ENCODE data around the gene ZNF76. TPM values are rescaled to one million over a fixed set of nuclear protein-coding genes. Genes with fewer than 3 reads are reported as not detected.

Gene ZNF76
- total RNA-seq, 1 donor from 2014 or later = 31.3 TPM

DNA sequence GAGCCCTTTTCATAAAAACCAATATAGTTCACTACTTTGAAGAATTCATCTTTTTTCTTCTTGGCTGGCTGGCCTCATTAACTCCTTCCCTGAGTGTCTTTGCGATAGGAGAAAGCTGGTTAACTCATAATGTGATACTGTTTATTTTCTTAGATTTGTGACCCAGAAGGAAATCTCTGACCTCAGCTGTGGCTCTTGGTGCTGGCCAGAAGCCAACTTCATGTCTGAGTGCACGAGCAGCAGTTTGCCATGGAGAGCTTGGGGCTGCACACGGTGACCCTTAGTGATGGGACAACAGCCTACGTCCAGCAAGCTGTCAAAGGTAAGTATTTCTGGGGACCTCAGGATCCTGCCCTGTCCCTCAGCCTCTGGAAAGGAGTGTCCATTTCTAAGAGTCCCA lies 21.4 kb downstream of the ZNF76 start:
- Histone ChIP-seq H3K27ac (no peak overlapping the region), H3K36me3 (peaks cover 51% of the 10 kb centered on the region), H3K9me3 (no peaks in the 10 kb centered on the region), H3K27me3 (no peaks in the 10 kb centered on the region), H3K4me3 (no peak overlapping the region), H3K4me1 (peaks cover 2% of the 10 kb centered on the region)
- DNase-seq (no peak), ATAC-seq (no peak)
- TF ChIP-seq, protein P1, sequence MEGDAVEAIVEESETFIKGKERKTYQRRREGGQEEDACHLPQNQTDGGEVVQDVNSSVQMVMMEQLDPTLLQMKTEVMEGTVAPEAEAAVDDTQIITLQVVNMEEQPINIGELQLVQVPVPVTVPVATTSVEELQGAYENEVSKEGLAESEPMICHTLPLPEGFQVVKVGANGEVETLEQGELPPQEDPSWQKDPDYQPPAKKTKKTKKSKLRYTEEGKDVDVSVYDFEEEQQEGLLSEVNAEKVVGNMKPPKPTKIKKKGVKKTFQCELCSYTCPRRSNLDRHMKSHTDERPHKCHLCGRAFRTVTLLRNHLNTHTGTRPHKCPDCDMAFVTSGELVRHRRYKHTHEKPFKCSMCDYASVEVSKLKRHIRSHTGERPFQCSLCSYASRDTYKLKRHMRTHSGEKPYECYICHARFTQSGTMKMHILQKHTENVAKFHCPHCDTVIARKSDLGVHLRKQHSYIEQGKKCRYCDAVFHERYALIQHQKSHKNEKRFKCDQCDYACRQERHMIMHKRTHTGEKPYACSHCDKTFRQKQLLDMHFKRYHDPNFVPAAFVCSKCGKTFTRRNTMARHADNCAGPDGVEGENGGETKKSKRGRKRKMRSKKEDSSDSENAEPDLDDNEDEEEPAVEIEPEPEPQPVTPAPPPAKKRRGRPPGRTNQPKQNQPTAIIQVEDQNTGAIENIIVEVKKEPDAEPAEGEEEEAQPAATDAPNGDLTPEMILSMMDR (IDR thresholded peaks at IDR 0.05) = no peak
- intact Hi-C loops (cut with DNase I) = no loop called here

DNA sequence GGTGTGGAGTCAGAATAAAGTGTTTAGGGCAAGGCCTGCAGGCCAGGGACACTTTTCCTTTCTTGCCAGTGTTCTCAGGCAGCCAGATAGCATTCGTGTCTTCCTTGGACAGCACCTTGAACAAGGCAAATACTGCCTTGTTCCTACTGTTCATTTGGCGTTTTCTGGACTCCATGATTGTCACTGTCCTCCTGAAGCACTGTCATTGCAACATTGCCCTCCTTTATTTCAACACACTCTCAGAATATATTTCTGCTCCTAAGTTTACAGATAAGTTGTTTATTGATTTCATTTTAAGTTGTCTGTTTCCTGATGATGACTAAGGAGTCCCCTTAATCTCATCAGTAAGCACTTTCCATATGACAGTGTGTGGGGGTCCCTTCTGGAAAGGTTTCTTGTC lies 22.9 kb downstream of the ZNF76 start:
- DNase-seq (no peak), ATAC-seq (no peak)
- no peaks in the 10 kb centered on the region for H3K9me3 ChIP-seq
- H3K27me3 ChIP-seq = no peaks in the 10 kb centered on the region
- H3K4me1 ChIP-seq = no peaks in the 10 kb centered on the region
- intact Hi-C loops (cut with DNase I) = no loop called here
- H3K36me3 ChIP-seq = peaks cover 67% of the 10 kb centered on the region
- H3K4me3 ChIP-seq = no peak overlapping the region
- TF ChIP-seq, protein P1 (IDR thresholded peaks at IDR 0.05) = no peak
- H3K27ac ChIP-seq = no peak overlapping the region

DNA sequence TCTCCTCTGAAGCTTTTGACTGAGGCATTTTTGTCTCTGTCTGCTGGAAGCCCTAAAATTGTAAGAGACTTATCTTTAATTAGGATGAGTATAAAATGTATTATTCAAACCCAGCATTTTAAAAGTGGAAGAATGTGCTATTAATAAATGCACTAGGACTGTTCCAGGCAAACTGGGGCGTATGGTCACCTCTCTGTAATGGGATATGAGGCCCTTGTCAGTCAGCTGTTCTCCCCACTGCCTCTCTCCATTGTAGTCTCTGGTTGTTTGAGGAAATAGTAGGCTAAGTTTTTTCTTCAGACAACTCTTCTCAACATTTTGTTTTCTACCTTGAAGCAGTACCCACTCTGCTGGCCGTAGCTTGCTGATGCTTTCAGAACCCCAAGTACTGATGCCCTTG lies 23.8 kb downstream of the ZNF76 start:
- intact Hi-C loops (cut with DNase I) = no loop called here
- H3K36me3 ChIP-seq = peaks cover 76% of the 10 kb centered on the region

DNA sequence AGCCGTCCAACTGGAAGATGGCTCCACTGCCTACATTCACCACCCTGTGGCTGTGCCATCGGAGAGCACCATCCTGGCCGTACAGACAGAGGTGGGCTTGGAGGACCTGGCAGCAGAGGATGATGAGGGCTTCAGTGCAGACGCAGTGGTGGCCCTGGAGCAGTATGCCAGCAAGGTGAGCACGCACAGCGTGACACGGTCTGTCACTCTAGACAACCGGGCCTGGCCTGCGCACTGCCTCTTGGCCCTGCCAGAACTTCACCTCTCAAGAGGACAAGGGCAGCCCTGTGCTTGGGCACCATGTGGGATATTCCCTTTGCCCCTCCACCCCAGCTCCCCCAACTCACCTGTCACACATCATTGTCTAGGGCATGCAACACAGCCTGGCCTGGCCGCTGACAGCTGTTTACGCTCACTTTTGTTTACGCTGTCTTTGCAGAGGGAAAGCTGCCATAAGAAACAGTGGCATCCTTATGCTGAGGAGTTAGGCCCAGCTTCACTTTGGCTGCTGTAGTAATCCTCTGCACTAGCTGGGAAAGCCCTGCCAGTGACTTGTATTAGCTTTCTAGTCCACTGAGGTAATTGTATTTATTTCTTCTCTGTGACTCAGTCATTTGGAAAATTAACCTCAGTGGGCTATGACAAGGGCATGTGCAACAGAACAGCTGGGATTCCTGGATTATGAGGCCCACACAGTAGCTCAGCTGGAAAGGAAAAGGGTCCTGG lies 28.3 kb downstream of the ZNF76 start:
- Histone ChIP-seq H3K27ac (no peak overlapping the region), H3K4me1 (no peaks in the 10 kb centered on the region), H3K9me3 (no peaks in the 10 kb centered on the region), H3K27me3 (no peaks in the 10 kb centered on the region), H3K4me3 (no peak overlapping the region), H3K36me3 (peaks cover 97% of the 10 kb centered on the region)
- DNase-seq (no peak), ATAC-seq (no peak)
- intact Hi-C loops (cut with DNase I) = no loop called here
- TF ChIP-seq, protein P1 (IDR thresholded peaks at IDR 0.05) = no peak

More for the DNA sequence above, 23.8 kb downstream of the ZNF76 start:
- no peak overlapping the region for H3K4me3 ChIP-seq
- no peak overlapping the region for H3K27ac ChIP-seq
- H3K4me1 ChIP-seq = no peaks in the 10 kb centered on the region
- DNase-seq (no peak), ATAC-seq (no peak)
- H3K27me3 ChIP-seq = no peaks in the 10 kb centered on the region
- no peaks in the 10 kb centered on the region for H3K9me3 ChIP-seq
- TF ChIP-seq, protein P1 (IDR thresholded peaks at IDR 0.05) = no peak

DNA sequence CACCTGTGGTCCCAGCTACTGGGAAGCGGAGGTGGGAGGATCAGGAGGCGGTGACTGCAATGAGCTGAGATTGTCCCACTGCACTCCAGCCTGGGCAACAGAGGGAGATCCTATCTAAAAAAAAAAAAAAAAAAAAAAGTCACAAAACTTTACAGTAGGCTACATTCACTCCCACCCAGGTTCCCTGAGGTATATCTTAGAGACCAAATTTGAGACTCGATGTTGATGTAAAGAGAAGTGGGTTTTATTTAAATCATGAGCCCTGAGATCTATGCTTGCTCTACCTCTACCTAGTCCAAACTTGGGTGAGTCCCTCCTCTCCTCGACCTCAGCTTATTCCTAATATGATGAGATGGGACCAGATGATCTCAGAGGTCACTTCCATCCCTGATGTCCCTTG lies 29.3 kb downstream of the ZNF76 start:
- peaks cover 91% of the 10 kb centered on the region for H3K36me3 ChIP-seq
- no peaks in the 10 kb centered on the region for H3K27me3 ChIP-seq
- H3K27ac ChIP-seq = no peak overlapping the region
- TF ChIP-seq, protein P1 (IDR thresholded peaks at IDR 0.05) = no peak
- DNase-seq (no peak), ATAC-seq (no peak)
- H3K4me3 ChIP-seq = no peak overlapping the region
- H3K4me1 ChIP-seq = no peaks in the 10 kb centered on the region
- H3K9me3 ChIP-seq = no peaks in the 10 kb centered on the region
- intact Hi-C loops (cut with DNase I) = no loop called here
